HG03354 (cell line): ENCODE data around the gene PMEPA1.
A peak's percentile ranks its signal among the peaks of the same experiment; 100 is the strongest.

ENCODE experiments used
- ATAC-seq: cut with Tn5 transposase; IDR thresholded peaks from one replicate; pipeline ENCODE4 v1.9.1; 2021; ENCODE audit warnings: mild to moderate bottlenecking; ENCODE audit not compliant: unreplicated experiment, poor library complexity, severe bottlenecking

The PMEPA1 gene

DNA sequence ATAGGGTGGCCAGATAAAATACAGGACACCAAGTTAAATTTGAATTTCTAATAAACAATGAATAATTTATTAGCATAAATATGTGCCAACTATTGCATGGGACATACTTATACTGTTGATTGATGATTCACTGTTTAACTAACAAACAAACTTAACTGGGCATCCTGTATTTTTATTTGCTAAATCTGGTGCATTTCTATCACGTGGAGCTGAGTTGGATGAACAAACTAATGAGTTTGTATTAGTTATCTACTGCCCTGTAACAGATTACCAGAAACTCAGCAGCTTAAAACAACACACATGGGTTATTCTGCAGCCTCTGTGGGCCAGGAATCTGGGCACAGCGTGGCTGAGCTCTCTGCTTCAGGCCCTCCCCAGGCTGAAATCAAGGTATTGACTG lies 28.2 kb upstream of the PMEPA1 start:
- ATAC-seq: no peak

GRCh38 chr20:57737349-57737748 lies 27.5 kb upstream of the PMEPA1 start:
- no peak for ATAC-seq

GRCh38 chr20:57736738-57737347 lies 27.0 kb upstream of the PMEPA1 start:
- no peak for ATAC-seq

DNA sequence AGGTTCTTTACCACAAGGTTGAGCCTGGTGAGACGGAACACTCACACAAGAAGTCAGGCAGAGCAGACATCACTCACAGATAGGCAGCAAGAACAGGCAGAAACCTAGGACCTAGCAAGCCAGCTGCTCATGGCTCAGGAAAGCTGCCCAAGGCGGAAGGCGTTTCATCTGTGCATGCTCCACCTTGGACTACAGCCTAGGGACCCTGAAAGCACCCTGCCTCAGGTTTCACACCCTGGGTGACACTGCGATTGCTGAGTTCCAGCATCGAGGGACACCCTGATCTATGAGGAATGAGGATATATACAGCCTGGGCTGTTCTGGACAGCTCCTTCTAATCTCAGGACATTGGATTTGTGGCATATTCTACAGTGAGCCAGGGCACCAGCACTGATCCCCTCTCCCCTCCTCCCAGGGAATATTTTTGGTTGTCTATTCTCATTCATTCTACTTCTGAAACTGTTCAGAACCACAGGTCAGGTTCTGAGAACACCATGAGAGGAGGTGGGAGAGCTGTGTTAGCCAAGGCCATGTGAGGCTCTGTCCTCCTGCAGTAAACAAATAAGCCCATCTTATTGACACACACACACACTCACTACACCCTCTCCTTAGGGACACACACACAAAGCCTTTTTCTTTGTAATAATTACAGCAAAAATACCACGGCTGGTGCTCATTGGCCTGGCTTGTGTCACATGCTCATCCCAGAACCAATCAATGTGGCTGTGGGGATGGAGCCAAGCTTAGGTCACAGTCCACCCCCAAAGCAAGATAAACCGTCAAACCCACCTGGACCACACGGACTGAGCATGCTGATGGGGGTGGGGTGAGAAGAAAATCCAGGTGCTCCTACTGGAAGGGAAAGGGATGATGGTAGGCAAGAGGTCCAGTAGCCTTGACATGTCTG lies 26.3 kb upstream of the PMEPA1 start:
- ATAC-seq: no peak

DNA sequence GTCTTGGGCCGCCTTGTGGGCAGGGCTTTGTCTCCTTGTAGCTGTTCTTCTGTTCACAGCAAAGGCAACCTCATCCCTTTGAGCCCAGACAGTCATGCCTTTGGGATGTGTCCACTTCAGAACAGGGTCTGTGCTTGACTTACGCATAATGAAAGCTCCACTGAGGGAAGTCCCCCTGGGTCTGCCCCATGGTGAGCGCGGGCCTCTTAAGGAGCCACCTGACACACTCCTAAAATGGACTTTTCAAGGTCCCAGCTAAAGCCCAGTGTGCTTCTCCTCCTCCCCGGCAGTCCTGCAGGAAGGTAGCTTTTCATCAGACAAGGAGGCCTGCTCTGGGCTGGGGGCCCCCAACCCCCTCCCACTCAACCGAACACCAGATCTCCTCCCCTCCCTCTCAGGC lies 24.9 kb upstream of the PMEPA1 start:
- no peak for ATAC-seq

DNA sequence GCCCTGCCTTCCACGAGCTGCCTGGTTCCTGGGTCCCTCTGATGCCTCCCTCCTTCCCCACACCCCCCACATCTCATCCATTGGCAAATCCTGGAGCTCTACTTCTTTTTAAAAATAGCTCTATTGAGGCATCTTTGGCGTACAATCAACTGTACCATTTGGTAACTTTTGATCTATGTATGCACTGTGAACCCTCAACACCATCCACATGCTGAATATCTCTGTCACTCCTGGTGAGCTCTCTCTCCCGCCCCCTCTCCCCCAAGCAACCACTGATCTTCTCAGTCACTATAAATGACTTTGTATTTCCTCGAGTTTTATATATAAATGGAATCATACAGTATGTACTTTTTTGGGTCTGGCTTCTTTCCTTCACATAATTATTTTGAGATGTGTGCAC lies 22.4 kb upstream of the PMEPA1 start:
- ATAC-seq: no peak

- no peak for ATAC-seq
These were observed 18.9 kb upstream of the PMEPA1 start for GRCh38 chr20:57728762-57729161.

- ATAC-seq: no peak
These were observed 18.0 kb upstream of the PMEPA1 start for GRCh38 chr20:57727863-57728262.

DNA sequence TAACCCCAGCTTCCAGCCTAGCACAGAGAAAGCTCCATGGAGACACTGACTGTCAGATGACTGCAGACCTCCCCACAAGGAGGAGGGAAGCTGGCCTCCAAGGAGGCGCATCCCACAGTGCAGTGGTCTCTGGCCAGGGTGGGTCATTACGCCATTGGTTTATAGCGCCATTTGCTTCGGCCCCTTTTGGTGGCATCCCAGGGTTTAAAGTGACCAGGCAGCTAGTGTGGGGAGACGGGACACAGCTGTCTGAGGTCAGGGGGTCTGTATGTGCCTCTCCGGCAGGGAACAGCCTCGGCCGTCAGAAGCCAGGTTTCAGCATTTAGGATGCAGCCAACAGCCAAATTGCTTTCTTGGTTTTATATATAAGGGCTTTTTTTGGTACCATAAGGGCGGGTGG lies 15.8 kb upstream of the PMEPA1 start:
- ATAC-seq: no peak

- no peak for ATAC-seq
These were observed 15.0 kb upstream of the PMEPA1 start for GRCh38 chr20:57724610-57725405.

- ATAC-seq: no peak
These were observed 14.0 kb upstream of the PMEPA1 start for GRCh38 chr20:57723816-57724215.

GRCh38 chr20:57719951-57720350 lies 10.1 kb upstream of the PMEPA1 start:
- no peak for ATAC-seq

DNA sequence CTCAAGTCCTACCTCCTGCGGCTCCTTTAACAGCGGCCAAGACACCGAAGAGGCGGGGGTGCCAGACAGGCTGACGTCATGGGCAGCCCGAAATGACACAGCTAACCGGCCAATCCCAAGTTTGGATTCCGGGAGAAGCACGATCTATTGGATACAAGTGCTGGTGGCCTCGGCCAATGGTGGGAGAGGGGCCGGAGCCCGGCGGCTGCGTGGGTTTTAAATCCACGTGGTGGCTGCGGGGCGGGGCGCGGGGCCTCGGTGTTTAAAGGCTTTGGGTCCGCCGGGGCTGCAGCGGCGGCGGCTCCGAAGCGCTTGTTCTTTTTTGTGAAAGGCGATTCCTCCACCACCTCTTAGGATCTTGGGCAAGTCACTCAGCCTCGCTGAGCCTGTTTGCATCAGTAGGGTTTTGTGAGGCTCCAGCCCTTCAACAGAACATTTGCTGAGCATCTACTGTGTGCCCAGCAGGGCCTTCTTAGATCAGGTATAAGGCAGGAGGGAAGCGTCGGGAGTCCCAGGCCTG lies 8.7 kb upstream of the PMEPA1 start:
- peak; percentile 94 for ATAC-seq

- ATAC-seq: no peak
These were observed 8.0 kb upstream of the PMEPA1 start for GRCh38 chr20:57717797-57718196.

- ATAC-seq: no peak
These were observed 7.1 kb upstream of the PMEPA1 start for GRCh38 chr20:57716901-57717300.

- ATAC-seq: no peak
These were observed 6.4 kb upstream of the PMEPA1 start for GRCh38 chr20:57716202-57716601.

DNA sequence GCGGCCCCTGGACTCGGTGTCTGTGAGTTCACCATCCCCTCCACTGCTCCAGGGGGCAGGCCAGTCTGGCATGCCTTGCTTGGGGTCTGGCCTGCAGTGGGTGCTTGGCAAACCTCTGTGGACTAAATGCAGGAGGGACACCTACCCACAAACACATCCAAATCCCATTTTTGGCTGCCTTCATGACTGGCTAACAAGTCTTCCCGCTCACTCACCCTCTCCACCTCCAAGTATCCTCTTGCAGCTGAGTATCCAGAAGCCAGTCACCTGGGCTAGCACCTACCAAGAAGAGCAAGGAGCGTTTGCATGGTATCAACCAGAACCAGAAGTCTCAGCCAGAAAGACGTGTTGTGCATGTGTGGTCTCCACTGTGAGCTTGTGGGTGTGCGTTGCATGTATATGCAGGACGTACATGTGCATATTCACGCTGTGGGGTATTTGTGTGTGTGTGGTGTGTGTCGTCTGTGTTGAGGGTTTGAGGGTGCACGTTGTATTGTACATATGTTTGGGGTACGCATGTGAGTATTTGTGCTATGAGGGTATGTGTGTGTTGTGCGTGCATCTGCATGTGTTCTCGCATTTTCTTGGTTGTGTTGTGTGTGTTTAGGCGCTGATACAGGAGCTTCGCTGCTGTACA lies 5.6 kb upstream of the PMEPA1 start:
- ATAC-seq: no peak

DNA sequence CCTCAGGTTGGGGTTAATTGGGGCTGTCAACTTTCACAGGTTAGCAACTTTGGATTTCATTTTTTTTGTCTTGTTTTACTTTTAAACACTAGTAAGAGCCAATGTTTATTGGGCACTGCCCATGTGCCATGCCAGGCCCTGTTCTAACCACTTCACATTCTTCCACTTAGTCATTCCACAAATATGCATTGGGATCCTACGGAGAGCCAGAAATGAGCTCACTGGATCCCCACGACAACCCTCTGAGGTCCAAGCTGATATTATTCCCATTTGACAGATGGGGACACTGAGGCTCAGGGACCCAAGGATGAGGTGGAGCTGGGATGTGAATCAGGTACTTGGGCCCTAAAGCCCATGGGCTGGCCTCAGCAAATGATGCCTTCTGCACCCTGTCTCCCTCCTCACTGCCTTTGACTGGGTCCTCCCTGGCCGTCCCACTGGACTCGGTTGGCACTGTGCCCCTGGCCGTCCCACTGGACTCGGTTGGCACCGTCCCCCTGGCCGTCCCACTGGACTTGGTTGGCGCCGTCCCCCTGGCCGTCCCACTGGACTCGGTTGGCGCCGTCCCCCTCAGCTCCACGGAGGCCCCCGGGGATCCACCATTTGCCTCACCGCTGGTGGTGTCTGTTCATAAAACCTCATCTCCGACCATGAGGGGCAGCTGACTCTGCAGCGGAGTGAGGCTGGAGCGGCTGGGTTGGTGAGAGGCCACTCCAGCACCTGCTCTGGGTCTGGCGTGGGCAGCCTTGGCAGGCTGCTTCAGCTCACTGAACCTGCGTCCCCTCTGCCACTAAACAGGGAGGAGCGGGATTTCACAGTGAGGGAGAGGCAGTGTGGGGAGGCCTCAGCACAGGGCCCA lies 4.8 kb upstream of the PMEPA1 start:
- no peak for ATAC-seq

GRCh38 chr20:57713951-57714350 lies 4.1 kb upstream of the PMEPA1 start:
- ATAC-seq: no peak
